GM10248 (cell line): ENCODE measurements around the gene ADORA3.

Experiments
- CTCF ChIA-PET: fragments of 300-600 bp; sonication (Branson Sonifier 250); formaldehyde crosslinking; extraction: SDS; loops from one replicate; lab custom pipeline; 2021; ENCODE audit warnings: antibody characterized with exemption; lab: Yijun Ruan, JAX
- POLR2A ChIA-PET: fragments of 350-650 bp; sonication (Branson Sonifier 250); formaldehyde crosslinking; extraction: SDS; loops from one replicate; lab custom pipeline; 2020; ENCODE audit warnings: antibody characterized with exemption; lab: Yijun Ruan, JAX
- DNase-seq: peaks from one replicate; pipeline ENCODE4 v3.0.0; 2012; ENCODE audit errors: extremely low spot score
- CTCF ChIP-seq: IDR thresholded peaks from 2 replicates; pipeline ENCODE4 v1.5.1; 2012; ENCODE audit warnings: mild to moderate bottlenecking, low read depth; ENCODE audit errors: extremely low read depth, missing control alignments, control extremely low read depth

The ADORA3 gene

GRCh38 chr1:111469539-111469938 lies 33.9 kb downstream of the ADORA3 start:
- TF ChIP-seq CTCF: no peak
- DNase-seq: no peak
- ChIA-PET CTCF (interaction anchor here (1.3 to 1.7 kb wide), 2 partner anchors 12 to 70 kb away, joined by 3 to 8 read pairs; no protein-coding TSS in a partner anchor), POLR2A (no interaction called here)

GRCh38 chr1:111468717-111469100 lies 34.7 kb downstream of the ADORA3 start:
- no peak for TF ChIP-seq CTCF
- CTCF ChIA-PET: interaction anchor here (1.3 to 1.7 kb wide), 2 partner anchors 13 to 69 kb away, joined by 3 to 8 read pairs; no protein-coding TSS in a partner anchor
- POLR2A ChIA-PET: no interaction called here
- no peak for DNase-seq

- POLR2A ChIA-PET: no interaction called here
- CTCF ChIA-PET: interaction anchor here (1.3 to 1.7 kb wide), 2 partner anchors 13 to 68 kb away, joined by 3 to 8 read pairs; no protein-coding TSS in a partner anchor
- no peak for TF ChIP-seq CTCF
- no peak for DNase-seq
Measured at GRCh38 chr1:111467865-111468716, 35.3 kb downstream of the ADORA3 start.

GRCh38 chr1:111466480-111466879 lies 37.0 kb downstream of the ADORA3 start:
- no peak for DNase-seq
- ChIA-PET CTCF (interaction anchor here (0.7 to 1.6 kb wide), 4 partner anchors 14 to 41 kb away, joined by 3 read pairs; no protein-coding TSS in a partner anchor), POLR2A (no interaction called here)
- TF ChIP-seq CTCF: no peak

GRCh38 chr1:111465754-111466153 lies 37.7 kb downstream of the ADORA3 start:
- ChIA-PET CTCF (interaction anchor here (0.9 to 1.6 kb wide), 3 partner anchors 16 to 42 kb away, joined by 3 read pairs; no protein-coding TSS in a partner anchor), POLR2A (no interaction called here)
- TF ChIP-seq CTCF: no peak
- DNase-seq: no peak

- TF ChIP-seq CTCF: no peak
- CTCF ChIA-PET: interaction anchor here (0.9 to 2.8 kb wide), 6 partner anchors 15 to 307 kb away, joined by 3 to 11 read pairs (median 4); no protein-coding TSS in a partner anchor
Measured at GRCh38 chr1:111463029-111463683, 40.3 kb downstream of the ADORA3 start.

More at GRCh38 chr1:111463029-111463683, 40.3 kb downstream of the ADORA3 start:
- DNase-seq: no peak
- POLR2A ChIA-PET: no interaction called here
